ENCODE data around the gene SERTAD1.

GRCh38 chr19:40441719-40442253 is 16.0 kb upstream of the SERTAD1 start:
- no peak for TF ChIP-seq EP300 (IDR thresholded peaks at IDR 0.05; ENCODE audit: borderline replicate concordance)
- no peak for TF ChIP-seq MAX (IDR thresholded peaks at IDR 0.05)
- TF ChIP-seq TAF1 (IDR thresholded peaks at IDR 0.05; ENCODE audit: low read depth) = no peak
- TF ChIP-seq EGR1 (IDR thresholded peaks at IDR 0.05) = no peak
- no peak for TF ChIP-seq REST (IDR thresholded peaks at IDR 0.05; ENCODE audit: low read depth)
- TF ChIP-seq ZBTB7A (IDR thresholded peaks at IDR 0.05; ENCODE audit: low read depth) = no peak
- TF ChIP-seq TCF12 (IDR thresholded peaks at IDR 0.05; ENCODE audit: low read depth) = no peak
- no peak for TF ChIP-seq CEBPB (IDR thresholded peaks at IDR 0.05)
- TF ChIP-seq NFIC (IDR thresholded peaks at IDR 0.05) = no peak
- no peak for TF ChIP-seq RAD21 (IDR thresholded peaks at IDR 0.05; ENCODE audit: low read depth)
- no peak for TF ChIP-seq CREB1 (IDR thresholded peaks at IDR 0.05; ENCODE audit: low read depth)
- no peak for TF ChIP-seq TEAD4 (IDR thresholded peaks at IDR 0.05)

Measured in Ishikawa (cell line).